ENCODE results near the gene VPS37B. TPM values are rescaled to one million over a fixed set of nuclear protein-coding genes. Genes with fewer than 3 reads are reported as not detected.
A peak's percentile ranks its signal among the peaks of the same experiment; 100 is the strongest.

VPS37B gene
- total RNA-seq, 1 experiment from 2014 or later, result 12.3 TPM

- no peaks in the 10 kb centered on the region for H3K79me1 ChIP-seq (ENCODE audit: insufficient read depth, low read depth, low read length, poor library complexity, severe bottlenecking)
- no peak overlapping the region for H3K56ac ChIP-seq (ENCODE audit: insufficient read length, low read depth, low read length)
- Mint-ChIP-seq H3K4me1 (peaks cover 50 to 58% of the 10 kb centered on the region in 2 experiments), H3K27ac (peak overlapping the region in 1 of 3 experiments; percentile 41; a peak in 1 of 7 replicates), H3K9me3 (peaks cover 0 to 6% of the 10 kb centered on the region in 2 experiments; a peak in 3 of 5 replicates), H3K27me3 (ENCODE audit: low read depth) (peaks cover 79% of the 10 kb centered on the region), H3K36me3 (ENCODE audit: insufficient read depth in 1 of 3, low read depth in 3 of 3) (peaks cover 0 to 5% (median 0%) of the 10 kb centered on the region in 3 experiments; a peak in 2 of 7 replicates), H3K4me3 (peak overlapping the region; percentile 73 to 91)
- DNase-seq, result no peak
- no CpG with 5 or more reads among the region's 15 CpGs for WGBS (ENCODE audit: extremely low coverage, insufficient read length, low lambda C conversion rate)
- H3K79me2 ChIP-seq (ENCODE audit: insufficient read depth, low read length), result no peaks in the 10 kb centered on the region
- H3K23ac ChIP-seq (ENCODE audit: insufficient read length, low read depth, low read length), result no peak overlapping the region
- H2BK12ac ChIP-seq (ENCODE audit: insufficient read length, low read depth, low read length), result no peak overlapping the region
- H2AK5ac ChIP-seq (ENCODE audit: insufficient read length, low read length), result no peak overlapping the region
- 0 out of 2 replicates have a peak, but pooled peaks cover 3% of the 10 kb centered on the region for H3K4me1 ChIP-seq (ENCODE audit: insufficient read depth, low read length)
- H4K8ac ChIP-seq (replicated peaks; ENCODE audit: insufficient read length, low read depth, low read length), result no peak overlapping the region
- no peaks in the 10 kb centered on the region for H3K9me3 ChIP-seq (ENCODE audit: control insufficient read depth, low read depth, low read length)
- H4K20me1 ChIP-seq (ENCODE audit: control insufficient read depth, insufficient read depth, insufficient read length), result no peaks in the 10 kb centered on the region
- no peak overlapping the region for H4K91ac ChIP-seq (ENCODE audit: insufficient read length, low read depth, low read length)
- no peak overlapping the region for H3K4ac ChIP-seq (ENCODE audit: low read depth, low read length)
- H2AFZ ChIP-seq (ENCODE audit: low read length), result no peak overlapping the region
- no peak overlapping the region for H4K5ac ChIP-seq (ENCODE audit: insufficient read length, low read depth, low read length)
- H2BK5ac ChIP-seq (ENCODE audit: insufficient read length, low read length), result no peak overlapping the region
- no peak overlapping the region for H3K9ac ChIP-seq (ENCODE audit: extremely low read depth, insufficient read length, low read length)
- no peak overlapping the region for H3T11ph ChIP-seq (ENCODE audit: low read length)
- H3K4me2 ChIP-seq (ENCODE audit: insufficient read depth, insufficient read length, low read length), result peak overlapping the region; percentile 81
- H2BK20ac ChIP-seq (ENCODE audit: low read depth, low read length, poor library complexity, severe bottlenecking), result no peak overlapping the region
- no peak overlapping the region for H3K27ac ChIP-seq (ENCODE audit: insufficient read length, low read depth, low read length)
- no peak overlapping the region for H3K14ac ChIP-seq (ENCODE audit: insufficient read depth, low read length)
- H2BK120ac ChIP-seq (ENCODE audit: low read depth, low read length, poor library complexity, severe bottlenecking), result no peak overlapping the region
- TF ChIP-seq, protein P1, sequence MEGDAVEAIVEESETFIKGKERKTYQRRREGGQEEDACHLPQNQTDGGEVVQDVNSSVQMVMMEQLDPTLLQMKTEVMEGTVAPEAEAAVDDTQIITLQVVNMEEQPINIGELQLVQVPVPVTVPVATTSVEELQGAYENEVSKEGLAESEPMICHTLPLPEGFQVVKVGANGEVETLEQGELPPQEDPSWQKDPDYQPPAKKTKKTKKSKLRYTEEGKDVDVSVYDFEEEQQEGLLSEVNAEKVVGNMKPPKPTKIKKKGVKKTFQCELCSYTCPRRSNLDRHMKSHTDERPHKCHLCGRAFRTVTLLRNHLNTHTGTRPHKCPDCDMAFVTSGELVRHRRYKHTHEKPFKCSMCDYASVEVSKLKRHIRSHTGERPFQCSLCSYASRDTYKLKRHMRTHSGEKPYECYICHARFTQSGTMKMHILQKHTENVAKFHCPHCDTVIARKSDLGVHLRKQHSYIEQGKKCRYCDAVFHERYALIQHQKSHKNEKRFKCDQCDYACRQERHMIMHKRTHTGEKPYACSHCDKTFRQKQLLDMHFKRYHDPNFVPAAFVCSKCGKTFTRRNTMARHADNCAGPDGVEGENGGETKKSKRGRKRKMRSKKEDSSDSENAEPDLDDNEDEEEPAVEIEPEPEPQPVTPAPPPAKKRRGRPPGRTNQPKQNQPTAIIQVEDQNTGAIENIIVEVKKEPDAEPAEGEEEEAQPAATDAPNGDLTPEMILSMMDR (conservative IDR thresholded peaks at IDR 0.05), result no peak
- peaks cover 7% of the 10 kb centered on the region for H3K23me2 ChIP-seq (ENCODE audit: insufficient read length, low read depth, low read length, poor library complexity, severe bottlenecking)
- H3K27me3 ChIP-seq (ENCODE audit: insufficient read depth, low read length), result peaks cover 7% of the 10 kb centered on the region; the same call in 1 of the 2 replicates
- H2BK15ac ChIP-seq (ENCODE audit: low read depth, low read length), result no peak overlapping the region
- H3K18ac ChIP-seq (ENCODE audit: insufficient read length, low read depth, low read length), result no peak overlapping the region
Measured at GRCh38 chr12:122894193-122895121, 1.5 kb downstream of the VPS37B start.
